NCI-H2171 (cell line): ENCODE data around the gene AMER1.

Experiments used
- DNase-seq: peaks from one replicate; lab custom pipeline; 2025; lab: John Stamatoyannopoulos, UW

The AMER1 gene

GRCh38 chrX:64184396-64184795, 21.1 kb downstream of the AMER1 start:
- no peak for DNase-seq

DNA sequence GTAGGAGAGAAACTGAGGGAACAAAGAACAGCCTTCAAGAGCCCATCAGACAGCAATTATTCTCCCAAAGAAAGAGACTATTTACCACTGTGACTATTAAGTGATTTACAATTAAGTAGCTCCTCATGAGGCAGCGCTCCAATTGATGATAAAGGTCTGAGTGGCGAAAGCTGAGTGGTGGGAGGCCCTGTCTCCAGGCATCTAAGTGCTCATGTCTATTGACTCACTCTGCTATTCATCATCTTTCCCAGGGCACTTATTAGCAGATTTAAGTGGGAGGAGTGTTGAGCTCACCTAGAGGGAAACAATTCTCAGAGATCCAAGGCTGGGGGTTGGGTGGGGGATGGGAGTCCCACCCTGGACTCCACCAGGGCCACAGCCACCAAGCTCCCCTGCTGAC, 23.3 kb downstream of the AMER1 start:
- DNase-seq: no peak

- DNase-seq: no peak
Measured at GRCh38 chrX:64176876-64177275, 28.6 kb downstream of the AMER1 start.

DNA sequence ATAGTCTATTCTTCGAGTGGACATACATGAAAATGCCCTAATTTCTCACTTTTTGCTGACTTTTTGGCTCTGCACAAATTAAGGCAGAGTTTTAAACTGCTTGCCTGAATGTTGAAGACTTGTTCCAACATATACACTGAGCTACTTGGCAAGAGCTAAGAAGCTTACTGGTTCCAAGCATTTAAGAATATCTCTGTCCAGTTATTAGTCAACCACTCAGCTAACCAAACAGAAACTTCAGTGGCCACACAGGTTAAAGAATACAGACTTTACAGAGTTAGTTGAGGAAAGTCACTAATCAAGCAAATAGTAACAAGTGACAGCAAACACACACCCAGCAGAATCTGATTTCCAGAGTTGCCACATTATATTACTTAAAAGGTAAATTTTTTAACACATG, 35.5 kb downstream of the AMER1 start:
- DNase-seq: no peak

- no peak for DNase-seq
Measured at GRCh38 chrX:64152857-64153256, 52.7 kb downstream of the AMER1 start.

DNA sequence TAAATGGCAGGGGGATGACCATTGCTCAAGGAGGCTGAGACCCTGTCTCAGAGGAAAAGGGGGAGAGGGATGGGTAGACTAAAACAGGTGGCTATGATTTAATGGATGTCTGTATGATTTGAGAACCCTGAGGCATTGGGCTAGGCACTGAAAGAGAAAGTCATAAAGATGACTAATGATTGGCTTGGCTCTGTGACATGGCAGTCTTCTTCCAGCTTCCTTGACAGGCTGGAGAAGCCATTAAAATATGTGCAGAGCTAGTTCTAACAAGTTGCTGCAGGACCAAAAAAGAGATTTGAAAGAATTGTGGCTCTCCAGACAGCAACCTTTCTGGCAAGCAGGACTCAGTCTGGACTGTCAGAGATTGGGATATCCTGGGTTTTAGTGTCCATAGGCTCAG, 53.6 kb downstream of the AMER1 start:
- no peak for DNase-seq

GRCh38 chrX:64150775-64151174, 54.7 kb downstream of the AMER1 start:
- DNase-seq: no peak
